Left colon (tissue), 2 donors: ENCODE measurements around the gene U2AF1. TPM values are rescaled to one million over a fixed set of nuclear protein-coding genes. Genes with fewer than 3 reads are reported as not detected.
"Not testable (repeated sequence)": the region's sequence is repeated elsewhere in the genome, so short reads cannot be mapped to it uniquely, and the experiment has no call there.

Experiments
- ATAC-seq: fragments of 200-7000 bp; cut with Tn5 transposase; one replicate; pipeline ENCODE4 v1.9.1; 2020; ENCODE audit warnings: mild to moderate bottlenecking, moderate library complexity
- DNase-seq, 2 donors: peaks; one replicate each; pipeline ENCODE4 v3.0.0-alpha.2; 2020
- intact Hi-C, 2 donors: fragments of 100-400 bp; cut with DNase I in 1 of 2; cut with micrococcal nuclease in 1 of 2; formaldehyde crosslinking; loops; one replicate each; pipeline versions ENCODE4 v1.11.2 to v1.14.0; 2022; cut with DNase I, micrococcal nuclease
- long read RNA-seq: library from polyadenylated mRNA; unstranded; transcript quantifications from one replicate; pipeline ENCODE4 v2.0.0, GENCODE V29; 2021
- total RNA-seq, 2 donors: library from RNA; stranded (reverse); fragmentation: NEBNext Ultra II Directional; extraction: Animal tissue kit (Norgen Biotek cat#: 25700); gene quantifications; one replicate each; pipeline ENCODE4 v1.2.1, GENCODE V29; 2021
- donor health status: DM: no; HTN: no; CAD: no.
- donor health status: DM: yes; HTN: yes; CAD: no.

The U2AF1 gene, protein sequence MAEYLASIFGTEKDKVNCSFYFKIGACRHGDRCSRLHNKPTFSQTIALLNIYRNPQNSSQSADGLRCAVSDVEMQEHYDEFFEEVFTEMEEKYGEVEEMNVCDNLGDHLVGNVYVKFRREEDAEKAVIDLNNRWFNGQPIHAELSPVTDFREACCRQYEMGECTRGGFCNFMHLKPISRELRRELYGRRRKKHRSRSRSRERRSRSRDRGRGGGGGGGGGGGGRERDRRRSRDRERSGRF
- 1 to 10 TPM; 6.5 to 7.2 TPM for total RNA-seq
- long read RNA-seq, transcript U2AF1-202 (8 exons, 940 nt), result minor isoform, 7 of 36 reads
- long read RNA-seq, transcript U2AF1-201 (8 exons, 962 nt), result major isoform, 24 of 36 reads
- long read RNA-seq, partial matches to known transcripts, result 0 of 36 reads
- long read RNA-seq, other reads (novel, unspliced or antisense), result 3 of 36 reads

DNA sequence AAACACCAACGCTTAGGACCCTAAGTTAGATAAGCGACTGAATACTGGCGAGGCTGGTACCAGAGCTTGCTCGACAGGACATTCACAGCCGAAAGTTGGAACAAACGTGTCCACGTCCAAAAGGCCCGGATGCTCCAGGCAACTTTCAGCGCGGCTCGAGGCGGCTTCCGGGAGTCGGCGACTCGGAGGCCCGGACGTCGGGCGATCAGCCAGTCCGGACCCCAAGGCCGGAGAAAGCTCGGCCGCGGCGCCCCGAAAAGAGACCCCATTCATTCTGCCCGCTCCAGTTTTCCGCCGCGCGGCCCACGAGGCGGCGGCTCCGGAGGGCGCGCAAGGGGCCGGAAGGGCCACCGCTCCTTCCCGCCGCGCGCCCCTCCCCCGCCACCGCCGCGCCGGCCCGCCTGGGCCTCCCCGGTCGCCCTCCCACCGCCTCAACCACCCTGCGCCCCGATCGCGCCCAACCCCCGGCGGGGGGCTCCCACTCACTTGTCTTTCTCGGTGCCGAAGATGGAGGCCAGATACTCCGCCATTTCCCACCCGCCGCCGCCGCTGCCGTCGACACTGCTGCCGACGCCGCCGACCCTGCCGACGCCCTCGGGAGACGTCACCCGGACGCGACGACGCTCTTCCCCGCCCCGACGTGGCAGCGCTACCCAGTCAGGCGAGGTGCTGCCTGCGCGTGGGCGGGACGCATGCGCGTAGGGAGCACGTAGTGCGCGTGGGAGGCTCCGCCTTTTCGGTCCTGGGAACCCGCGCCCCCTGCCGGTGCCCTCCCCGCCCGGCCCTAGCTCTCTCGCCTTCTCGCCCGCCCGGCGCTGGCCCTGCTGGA lies at the start of gene U2AF1:
U2AF1 (minus strand) TSS at position 606 of the 829 bp plus-strand sequence; CDS start at position 530, 76 bp downstream.
- DNase-seq, intact Hi-C loops: not testable (repeated sequence)
- ATAC-seq, result peak; percentile 98

DNA sequence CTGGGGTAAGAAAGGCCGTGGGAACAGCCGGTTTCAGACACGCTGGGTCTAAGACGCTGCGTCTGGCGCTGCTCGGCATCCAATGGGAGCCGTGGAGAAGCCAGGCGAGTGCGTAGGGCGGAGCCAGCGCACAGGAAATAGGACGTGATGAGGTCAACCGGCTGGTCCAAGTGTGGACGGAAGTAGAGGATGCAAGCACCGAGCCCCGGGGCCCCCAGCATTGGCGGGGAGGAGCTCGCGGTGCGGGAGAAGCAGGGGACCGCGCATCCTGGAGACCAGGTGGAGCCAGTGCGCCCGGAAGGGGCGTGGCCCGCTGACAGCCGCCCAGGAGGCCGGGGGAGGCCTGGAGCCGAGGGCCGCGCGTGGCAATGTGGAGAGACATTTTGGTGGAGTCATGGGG lies 46.2 kb upstream of the U2AF1 start:
- DNase-seq, intact Hi-C loops, ATAC-seq: not testable (repeated sequence)

DNA sequence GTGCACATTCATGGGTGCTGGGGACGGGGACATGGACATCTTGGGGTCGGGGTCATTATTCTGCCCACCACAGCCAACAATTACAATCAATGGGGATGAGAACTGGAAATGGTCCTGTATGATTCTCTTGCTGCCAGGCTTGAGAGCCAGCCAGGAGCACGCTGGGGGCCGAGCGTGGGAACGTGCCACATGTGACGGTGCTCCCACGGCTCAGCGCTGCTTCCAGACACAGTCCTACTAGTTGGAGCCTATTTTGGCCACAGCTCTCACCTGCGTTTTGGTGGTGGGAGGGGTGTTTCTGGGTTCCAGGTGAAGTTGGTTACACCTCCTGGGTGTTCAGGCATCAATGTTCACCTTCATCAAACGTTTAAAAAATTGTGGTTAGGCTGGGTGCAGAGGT lies 42.0 kb upstream of the U2AF1 start:
- ATAC-seq, DNase-seq, intact Hi-C loops: not testable (repeated sequence)

DNA sequence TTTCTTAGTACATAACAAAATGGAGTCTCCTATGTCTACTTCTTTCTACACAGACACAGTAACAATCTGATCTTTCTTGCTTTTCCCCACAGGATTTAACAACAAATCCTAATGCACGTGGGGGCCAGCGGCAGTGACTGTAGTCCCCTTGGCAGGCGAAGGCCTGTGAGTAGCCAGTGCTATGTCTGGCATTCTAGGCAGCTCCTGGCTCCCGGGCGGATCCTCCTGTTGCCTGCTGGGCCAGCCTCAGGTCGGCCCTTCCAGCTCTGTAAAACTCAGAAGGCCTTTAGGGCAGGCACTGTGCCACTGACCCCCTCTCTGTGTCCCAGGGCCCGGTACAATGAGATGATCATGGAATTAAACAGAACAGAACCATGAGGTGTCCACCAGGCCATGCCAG lies 40.6 kb upstream of the U2AF1 start:
- intact Hi-C loops, ATAC-seq, DNase-seq: not testable (repeated sequence)

DNA sequence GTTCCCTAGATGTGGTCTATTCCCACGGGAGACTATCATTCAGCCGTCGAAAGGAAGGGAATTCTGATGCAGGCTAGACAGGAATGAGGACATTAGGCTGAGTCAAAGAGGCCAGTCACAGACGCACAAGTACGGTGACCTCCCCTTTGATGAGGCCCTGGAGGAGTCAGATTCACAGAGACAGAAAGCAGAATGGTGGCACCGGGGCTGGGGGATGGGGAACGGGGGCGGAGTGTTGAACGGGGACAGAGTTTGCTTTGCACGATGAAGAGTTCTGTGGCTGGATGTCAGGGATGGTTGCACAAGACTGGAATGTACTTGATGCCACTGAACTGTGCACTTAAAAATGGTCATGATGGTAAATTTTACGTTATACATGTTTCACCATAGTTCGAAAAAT lies 39.3 kb upstream of the U2AF1 start:
- ATAC-seq, intact Hi-C loops, DNase-seq: not testable (repeated sequence)

DNA sequence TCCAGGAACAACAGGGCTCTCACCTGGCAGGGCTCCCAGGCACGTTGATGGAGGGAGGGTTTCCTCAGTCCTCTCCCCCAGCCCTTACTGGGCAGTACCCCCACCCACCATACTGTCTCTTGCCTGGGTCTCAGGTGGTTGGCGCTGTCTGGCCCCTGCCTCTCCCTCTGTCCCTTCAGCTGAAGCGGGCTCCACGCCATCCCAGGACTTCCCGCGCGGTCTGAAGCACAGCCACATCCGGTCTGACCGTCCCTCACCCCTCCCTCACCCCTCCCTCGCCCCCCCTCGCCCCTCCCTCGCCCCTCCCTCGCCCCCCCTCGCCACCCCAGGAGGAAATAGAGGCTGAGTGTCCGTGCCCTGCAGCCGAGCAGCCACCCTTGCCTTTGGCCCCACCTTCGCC lies 34.0 kb upstream of the U2AF1 start:
- intact Hi-C loops, DNase-seq: not testable (repeated sequence)
- peak; percentile 30 for ATAC-seq

DNA sequence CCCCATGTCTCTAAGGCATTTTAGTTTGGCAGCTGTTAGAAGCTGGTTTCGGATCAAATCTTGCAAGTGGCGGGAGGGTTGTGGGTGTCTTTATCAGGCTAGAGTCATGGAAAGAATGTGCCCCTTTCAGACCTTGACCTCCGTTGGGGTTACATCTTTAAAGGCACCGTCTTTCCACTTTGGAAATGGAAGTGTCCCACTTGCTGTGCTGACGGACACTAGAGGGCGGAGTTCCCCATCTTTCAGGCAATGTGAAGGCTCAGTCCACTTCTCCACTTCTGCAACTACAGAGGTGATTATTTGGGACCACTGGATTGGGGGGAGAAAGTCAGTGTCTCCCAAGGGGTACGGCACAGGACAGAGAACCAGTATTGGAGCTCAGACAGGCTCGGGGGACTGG lies 31.6 kb upstream of the U2AF1 start:
- intact Hi-C loops, DNase-seq: not testable (repeated sequence)
- ATAC-seq, result peak; percentile 38

DNA sequence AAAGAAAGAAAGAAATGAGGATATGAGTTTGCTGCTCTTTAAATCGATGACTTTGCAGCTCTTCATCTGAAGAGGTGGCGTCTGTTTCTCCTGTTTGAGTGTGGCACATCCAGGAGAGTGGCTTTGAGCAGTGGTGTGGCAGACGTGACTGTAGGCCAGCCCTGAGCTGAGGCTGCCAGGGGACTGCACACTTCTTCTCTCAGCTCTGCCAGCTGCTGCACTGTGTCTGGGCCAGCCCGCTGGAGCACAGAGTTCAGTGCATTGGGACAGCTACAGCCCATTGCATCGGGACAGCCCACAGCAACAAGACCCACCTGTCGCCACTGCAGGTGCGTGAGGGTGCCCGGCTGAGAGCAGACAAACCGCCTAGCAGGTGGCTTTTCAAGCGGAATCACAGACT lies 27.1 kb upstream of the U2AF1 start:
- intact Hi-C loops, ATAC-seq, DNase-seq: not testable (repeated sequence)

DNA sequence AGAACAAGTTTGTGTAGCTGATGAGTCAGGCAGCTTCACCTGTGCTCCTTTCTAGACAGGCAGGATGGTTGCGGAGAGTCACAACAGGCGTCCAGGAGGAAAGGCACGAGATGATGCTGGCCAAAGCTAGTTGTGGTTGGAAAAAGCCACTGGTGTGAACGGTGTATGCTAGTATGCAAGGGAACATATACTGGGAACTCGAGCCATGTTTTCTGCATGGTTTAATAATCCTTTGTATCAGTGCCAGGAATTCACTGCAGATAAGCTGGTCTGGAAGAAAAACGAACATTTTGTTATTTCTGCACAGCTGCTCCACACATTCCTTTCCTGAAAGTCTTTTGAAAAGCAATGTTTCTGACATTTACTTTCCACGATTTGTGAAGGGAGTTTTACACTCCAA lies 22.7 kb upstream of the U2AF1 start:
- intact Hi-C loops, ATAC-seq, DNase-seq: not testable (repeated sequence)

DNA sequence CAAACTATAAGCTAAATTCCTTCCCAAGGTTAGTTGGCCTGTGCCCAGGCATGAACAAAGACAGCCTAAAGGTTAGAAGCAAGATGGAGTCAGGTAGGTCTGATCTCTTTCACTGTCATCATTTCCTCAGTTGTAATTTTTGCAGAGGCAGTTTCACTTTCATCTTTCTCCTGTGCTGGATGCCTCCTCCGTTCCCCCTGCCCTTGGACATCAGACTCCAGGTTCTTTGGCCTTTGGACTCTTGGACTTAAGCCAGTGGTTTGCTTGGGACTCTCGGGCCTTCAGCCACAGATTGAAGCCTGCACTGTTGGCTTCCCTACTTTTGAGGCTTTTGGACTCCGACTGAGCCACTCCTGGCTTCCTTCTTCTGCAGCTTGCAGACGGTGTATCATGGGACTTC lies 8.6 kb upstream of the U2AF1 start:
- ATAC-seq, DNase-seq, intact Hi-C loops: not testable (repeated sequence)

DNA sequence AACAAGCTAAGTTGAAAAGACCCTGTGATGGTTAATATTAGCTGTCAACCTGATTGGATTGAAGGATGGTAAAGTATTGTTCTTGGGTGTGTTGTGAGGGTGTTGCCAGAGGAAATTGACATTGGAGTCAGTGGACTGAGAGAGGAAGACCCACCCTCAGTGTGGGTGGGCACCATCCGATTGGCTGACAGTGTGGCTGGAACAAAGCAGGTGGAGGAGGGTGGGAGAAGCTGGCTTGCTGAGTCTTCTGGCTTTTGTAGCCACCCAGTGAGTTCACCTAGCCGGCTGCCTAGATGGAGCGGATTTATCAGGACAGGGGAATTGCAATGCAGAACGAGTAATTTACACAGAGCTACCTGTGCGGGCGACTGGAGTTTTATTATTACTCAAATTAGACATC lies 7.1 kb upstream of the U2AF1 start:
- intact Hi-C loops, ATAC-seq: not testable (repeated sequence)

DNA sequence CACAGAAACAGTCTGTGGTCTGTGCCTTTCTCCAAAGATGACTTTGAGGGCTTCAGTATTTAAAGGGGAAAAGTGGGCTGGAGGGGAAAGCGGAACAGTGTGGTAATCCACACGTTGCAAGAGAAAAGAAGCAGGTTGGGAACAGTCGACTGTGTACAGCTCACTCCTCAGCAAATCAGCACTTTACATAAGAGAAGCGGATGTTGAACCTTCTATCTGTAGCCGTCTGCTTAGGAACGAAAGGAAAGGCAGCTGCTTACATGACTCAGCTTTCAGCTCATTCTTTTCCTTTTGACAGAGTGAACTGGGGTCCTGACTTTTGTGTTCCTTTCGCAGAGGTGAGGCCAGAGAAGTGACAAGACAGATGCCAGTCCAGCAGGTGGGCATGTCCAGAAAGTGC lies 1.6 kb upstream of the U2AF1 start:
- ATAC-seq, intact Hi-C loops, DNase-seq: not testable (repeated sequence)

More for the DNA sequence above, 7.1 kb upstream of the U2AF1 start:
- not testable (repeated sequence) for DNase-seq

DNA sequence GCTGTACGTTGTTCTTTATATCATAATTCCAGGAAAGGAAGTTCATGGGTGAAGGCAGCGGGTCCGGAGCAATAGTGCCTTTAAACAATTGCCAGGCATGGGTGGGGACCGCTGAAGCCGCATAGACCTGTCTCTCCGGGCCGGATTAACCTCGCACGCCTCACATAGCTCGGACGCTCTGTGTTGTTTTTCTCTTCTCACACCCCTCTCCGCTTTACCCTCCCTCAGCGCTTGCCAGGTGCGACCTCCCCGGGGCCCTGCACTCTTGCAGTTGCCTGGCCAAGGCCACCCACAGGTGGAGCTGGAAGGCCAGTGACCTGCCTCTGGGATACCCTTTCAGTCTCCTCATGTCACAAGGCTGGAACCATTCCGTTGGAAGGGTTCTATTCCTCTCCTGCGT lies 807 bp upstream of the U2AF1 start:
- DNase-seq, intact Hi-C loops: not testable (repeated sequence)
- ATAC-seq, result peak; percentile 41

DNA sequence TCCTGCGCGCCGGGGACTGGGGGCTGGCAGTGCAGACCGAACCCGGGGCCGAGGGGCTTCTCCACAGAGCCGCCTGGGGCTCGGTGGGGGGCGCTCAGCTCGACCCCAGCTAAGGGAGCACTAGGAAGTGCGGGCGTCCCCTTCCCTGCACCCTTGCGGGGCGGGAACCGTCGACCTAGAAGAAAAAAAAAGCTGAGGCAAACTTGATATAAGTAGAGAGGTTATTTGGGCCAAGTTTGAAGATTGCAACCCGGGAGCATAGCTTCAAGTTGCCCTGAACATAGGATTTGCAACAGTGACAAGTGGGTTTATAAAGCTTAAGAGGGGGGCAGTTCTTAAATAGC lies 396 bp upstream of the U2AF1 start:
- DNase-seq, intact Hi-C loops: not testable (repeated sequence)
- ATAC-seq, result peak; percentile 57

DNA sequence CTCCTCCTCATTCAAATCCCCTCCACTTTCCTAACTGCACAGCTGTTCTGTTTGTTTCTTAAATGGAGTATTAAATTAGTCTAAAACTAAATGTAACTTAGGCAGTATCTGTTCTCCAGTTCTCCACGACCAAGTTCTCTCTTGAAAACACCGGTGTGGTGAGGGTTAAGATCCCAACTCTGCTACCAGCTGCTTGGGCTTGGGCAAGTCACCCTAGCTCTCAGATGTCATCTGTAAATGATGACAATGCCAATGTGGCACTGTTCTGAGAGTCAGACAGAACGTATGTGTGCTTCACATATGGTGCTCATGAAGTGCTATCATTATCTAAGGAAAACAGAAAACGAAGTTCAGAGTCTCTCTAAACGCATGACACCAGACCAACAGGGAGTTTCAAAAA lies 2.7 kb downstream of the U2AF1 start:
- DNase-seq, ATAC-seq, intact Hi-C loops: not testable (repeated sequence)

DNA sequence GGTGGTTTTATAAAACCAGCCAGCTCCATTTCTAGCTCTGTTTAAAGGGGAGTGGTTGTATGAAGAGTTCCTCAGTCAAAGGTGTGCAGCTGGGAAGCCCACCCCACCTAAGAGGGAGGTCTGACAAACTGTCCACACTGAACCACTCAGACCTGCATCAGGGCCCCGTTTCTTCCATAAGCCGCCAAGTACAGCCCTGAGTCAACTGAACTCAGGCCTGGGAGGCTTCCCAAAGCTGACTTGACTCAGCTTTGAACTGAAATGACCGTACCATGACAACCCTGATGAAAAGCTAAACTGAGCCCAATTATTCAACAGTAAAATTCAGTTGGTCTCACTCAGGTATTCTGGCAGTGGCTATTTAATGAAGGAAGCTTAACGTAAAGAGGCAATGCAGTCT lies 5.1 kb downstream of the U2AF1 start:
- intact Hi-C loops, ATAC-seq, DNase-seq: not testable (repeated sequence)

DNA sequence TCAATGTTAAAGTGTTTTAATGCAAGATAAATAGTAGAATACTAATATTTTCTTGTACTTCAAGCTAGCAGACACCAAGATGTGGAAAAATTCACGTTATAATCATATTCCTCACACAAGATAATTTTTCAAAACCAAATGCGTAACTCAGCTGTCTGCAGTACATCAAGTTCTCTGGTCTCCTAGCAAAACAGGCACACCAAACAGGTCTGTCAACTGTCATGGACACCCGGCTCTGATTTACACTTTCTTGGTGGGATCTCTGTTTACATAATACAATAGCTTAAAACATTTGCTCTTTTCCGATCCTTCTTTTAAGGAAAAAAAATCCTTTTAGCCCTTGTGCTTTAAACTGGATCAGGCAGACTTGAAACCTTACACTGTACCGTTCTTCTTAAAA lies 5.7 kb downstream of the U2AF1 start:
- ATAC-seq, DNase-seq, intact Hi-C loops: not testable (repeated sequence)

DNA sequence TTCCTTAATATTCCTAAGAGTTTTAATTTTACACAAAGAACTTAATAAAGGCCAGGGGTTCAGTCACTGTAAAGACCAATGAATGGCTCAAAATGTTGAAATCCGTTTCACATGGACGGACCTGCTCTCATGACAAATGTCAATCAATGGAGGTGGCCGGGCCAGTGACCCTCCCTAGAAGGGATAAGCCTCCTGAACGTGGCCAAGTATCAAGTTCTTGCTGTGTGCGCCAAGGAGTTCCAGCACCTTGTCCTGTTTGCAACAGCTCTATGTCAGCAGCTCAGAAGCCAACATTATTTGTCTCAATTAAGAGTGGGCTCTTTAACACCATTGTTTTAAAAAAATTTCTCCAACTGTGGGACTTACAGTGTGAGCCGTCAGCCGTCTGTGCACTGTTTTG lies 6.4 kb downstream of the U2AF1 start:
- ATAC-seq, intact Hi-C loops, DNase-seq: not testable (repeated sequence)

DNA sequence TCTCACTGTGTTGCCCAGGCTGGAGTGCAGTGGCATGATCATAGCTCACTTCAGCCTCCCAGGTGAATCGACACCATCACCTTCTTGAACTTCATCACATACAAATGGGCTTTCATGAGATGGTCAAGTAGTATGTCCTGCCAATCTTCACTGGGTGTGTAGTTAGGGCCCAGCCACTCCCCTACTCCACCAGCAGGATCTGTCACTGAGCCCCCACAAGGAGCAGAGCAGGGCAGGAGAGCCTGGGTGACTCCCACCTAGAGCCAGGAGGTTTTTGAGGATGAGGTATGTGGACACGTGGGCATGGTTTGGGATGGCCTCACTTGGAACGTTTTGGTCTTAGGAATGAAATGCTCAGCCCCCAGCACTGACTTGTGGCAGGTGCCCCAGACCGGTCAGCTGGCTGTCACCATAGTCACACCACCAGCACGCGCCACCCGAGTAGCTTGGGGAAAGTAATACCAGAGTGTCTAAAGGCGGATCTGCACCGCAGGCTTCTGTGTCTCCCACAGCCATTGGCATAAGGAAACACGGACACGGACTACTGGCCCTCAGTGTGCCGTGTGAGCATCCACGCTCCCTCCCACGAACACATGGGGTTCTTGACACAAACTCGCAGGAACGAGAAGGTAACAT lies 15.3 kb downstream of the U2AF1 start:
- ATAC-seq, DNase-seq, intact Hi-C loops: not testable (repeated sequence)
